GM21390 (cell line): Measurements from ENCODE around the gene RPL22L1.
"Not testable (repeated sequence)": the region's sequence is repeated elsewhere in the genome, so short reads cannot be mapped to it uniquely, and the experiment has no call there.

Experiments
- ATAC-seq: cut with Tn5 transposase; IDR thresholded peaks from one replicate; pipeline ENCODE4 v1.9.1; 2021; ENCODE audit not compliant: unreplicated experiment

Gene RPL22L1

DNA sequence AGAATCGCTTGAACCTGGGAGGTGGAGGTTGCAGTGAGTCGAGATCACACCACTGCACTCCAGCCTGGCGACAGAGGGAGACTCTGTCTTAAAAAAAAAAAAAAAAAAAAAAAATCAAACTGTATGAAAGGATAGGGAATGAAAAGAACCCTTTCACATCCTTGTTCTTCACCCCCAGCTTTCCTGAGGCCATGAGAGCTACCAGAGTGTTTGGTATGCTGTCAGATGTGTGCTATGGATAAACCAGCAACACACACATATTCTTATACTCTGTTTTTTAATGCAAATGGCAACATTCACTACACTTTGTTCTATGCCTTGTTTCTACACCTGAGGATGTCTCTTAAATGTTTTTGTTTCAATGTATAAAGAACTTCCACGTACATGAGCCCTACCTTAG lies 33.5 kb downstream of the RPL22L1 start:
- ATAC-seq = no peak

DNA sequence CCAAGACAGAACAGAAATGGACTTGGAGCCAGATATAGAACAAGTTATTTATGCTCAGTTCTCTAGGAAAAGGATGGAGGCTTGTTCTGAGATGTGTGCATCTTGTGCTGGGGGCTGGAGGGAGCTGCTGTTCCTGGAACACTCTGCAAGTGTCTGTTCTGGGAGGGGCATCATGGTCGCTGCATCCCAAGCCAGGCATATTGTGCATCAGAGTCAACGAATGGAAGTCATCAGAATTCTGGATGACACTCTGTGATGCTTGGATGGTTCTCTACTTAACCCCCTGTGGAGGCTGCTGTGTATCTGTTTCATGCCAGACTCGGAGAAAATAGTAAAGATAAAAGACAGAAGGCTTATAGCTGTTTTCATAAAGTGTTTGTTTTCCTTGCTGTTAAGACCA lies 34.7 kb downstream of the RPL22L1 start:
- no peak for ATAC-seq

DNA sequence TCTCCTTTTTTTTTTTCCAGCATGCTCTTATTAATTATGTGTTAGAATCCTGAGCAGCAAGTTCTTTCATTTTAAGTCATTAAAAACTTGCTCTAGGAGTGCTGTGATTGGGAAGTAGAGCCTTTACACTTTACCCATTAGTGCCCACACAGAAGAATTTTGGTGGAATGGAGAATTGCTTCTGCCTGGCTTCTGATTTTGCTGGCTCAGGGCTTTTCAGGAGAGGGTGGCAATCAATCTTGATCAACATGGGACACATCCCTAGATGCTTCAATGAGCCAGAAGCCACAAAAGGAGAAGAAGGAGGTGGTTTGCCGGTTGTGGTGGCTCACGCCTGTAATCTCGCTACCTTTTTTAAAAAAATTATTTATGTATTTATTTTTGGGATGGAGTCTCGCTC lies 39.4 kb downstream of the RPL22L1 start:
- ATAC-seq = no peak

DNA sequence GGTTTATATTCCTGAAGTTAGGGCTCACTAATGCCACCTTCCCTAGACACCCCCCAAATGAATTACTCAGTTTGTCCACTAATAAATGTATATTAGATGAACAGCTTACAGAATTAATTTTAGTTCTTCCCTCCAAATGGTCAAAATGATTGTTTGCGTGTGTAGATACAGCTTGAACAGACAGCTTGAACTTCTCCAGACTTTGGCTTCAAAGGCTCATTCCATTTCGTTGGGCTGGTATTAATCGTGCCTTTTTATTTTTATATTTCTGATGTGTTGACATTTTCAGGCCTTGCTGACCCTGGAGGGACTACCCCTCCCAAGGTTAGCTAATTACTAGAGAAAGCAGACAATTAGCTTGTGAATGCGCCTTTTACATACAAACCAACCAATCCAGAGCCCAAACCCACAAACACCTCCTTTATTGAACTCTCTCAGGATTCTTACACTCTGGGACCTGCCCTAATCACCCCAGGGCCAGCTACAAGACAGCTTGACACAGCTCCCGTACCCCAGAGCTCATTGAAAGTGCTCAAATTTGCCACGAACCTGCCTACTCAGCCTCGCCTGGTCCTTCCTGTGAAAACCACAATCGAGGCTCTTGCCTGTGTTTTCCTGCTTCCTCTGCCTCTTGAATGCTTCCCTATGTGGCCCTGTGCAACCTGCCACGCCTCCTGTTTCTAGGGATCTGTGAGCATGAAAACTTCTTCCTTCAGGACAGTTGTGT lies 40.3 kb downstream of the RPL22L1 start:
- no peak for ATAC-seq

DNA sequence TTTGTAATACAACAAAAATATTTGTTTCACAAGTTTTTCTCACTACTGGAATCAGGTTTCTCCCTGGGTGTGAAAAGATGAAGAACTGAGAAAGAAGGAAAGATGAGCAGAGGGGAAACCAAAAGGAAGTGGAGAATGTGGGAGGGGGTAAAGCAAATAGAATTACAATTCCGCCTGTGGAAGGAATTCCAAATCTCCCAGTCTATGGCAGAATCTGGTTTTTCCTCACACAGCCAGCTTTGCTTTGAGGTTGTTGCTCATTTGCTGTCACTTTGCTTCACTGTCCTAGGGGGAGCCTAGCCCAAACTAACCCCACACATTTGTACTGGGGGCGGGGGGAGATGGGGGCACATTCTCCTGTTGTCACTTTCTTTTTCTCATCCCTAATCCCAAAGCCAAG lies 43.9 kb downstream of the RPL22L1 start:
- ATAC-seq = no peak

DNA sequence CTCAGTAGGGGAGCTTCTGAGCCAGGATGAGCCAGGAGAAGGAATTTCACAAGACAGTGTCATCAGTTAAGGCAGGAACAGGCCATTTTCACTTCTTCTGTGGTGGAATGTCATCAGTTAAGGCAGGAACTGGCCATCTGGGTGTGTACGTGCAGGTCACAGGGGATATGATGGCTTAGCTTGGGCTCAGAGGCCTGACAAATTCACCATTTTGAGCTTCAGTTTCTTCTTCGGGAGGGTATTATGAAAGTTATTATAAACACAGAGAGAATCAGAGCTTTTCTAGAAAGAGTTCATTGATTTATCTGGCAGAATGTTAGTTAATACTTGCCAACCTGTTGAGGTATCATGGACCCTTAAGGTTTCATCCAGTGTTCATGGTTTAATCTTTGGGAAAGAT lies 46.4 kb downstream of the RPL22L1 start:
- not testable (repeated sequence) for ATAC-seq

DNA sequence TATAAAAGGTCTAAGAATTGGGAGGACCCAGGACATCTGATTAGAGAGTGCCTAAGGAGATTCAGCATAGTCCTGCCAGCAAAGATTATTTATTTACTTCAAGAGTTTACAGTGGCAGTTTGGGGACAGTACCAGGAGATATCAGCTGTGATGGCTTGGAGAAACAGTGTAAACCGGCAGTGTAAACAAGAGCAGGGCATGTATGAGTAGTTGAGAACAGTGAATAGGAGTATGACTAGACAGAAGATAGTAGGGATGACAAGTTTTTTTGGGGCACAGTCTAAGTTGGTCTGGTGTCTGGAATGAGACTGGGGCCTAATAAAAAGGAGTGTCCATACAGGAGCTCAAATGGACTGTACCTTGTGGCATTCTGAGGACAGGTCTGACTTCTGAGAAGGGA lies 51.7 kb downstream of the RPL22L1 start:
- not testable (repeated sequence) for ATAC-seq

DNA sequence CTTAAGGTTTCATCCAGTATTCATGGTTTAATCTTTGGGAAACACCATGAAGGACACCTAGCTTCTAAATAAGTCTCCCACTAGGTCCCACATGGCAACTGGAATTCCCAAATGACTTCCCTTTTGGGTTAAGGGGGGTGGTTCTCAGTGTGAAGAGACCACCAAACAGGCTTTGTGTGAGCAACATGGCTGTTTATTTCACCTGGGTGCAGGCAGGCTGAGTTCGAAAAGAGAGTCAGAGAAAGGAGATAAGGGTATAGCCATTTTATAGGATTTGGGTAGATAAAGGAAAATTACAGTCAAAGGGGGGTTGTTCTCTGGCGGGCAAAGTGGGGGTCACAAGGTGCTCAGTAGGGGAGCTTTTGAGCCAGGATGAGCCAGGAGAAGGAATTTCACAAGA lies 52.5 kb downstream of the RPL22L1 start:
- ATAC-seq = not testable (repeated sequence)

DNA sequence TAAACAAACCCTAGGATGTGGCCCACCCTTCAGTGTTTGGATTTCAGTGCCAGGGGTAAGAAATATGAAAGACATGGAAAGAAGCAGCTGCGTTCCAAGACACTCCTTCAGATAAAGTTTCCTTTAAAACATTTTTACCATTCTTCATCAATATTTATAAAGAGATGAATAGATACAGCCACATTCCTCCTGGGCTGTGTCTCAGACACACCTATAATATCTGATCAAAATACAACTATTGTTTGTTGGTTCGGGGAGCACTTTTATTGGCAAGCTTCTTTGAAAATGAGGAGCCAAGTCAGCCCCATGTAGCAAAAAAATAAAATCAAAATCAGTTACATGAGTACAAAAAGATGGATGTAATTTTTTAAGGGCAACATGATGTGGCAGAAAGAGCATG lies 53.2 kb downstream of the RPL22L1 start:
- ATAC-seq = no peak

DNA sequence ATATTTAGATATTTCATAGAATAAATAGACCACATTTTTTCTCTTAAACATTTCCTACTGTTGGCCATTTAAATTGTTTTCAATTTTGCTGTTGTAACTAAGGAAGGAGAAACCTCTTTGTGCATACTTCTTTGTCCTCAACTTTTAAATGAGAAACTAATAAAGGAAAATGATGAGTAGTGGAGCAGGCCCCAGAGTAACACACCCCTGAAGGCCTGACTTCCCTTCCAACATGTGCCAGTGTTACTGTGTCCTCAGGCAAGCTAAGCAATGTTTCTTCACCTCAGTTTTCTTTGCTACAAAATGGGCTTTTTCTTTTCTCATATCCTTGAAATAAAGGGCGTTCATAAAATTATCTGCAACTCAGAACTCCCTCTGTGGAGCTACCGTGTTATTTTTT lies 53.7 kb downstream of the RPL22L1 start:
- ATAC-seq = no peak

DNA sequence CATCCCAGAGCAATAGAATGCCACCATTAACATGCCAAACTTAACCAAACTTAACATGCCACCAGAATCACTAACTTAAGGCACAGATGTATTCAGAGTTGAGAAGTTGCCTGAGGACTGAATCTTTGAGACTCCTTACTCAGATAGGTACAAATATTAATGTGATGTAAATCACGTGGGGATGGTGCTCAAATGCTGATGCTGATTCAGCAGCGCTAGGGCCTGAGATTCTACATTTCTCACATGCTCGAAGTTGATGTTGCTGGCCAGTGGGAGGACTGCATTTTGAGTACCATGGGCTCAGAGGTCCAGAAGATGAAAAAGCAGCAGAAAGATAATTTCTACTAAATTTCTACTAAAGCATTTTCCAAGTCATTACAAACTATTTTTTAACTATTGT lies 54.1 kb downstream of the RPL22L1 start:
- no peak for ATAC-seq

DNA sequence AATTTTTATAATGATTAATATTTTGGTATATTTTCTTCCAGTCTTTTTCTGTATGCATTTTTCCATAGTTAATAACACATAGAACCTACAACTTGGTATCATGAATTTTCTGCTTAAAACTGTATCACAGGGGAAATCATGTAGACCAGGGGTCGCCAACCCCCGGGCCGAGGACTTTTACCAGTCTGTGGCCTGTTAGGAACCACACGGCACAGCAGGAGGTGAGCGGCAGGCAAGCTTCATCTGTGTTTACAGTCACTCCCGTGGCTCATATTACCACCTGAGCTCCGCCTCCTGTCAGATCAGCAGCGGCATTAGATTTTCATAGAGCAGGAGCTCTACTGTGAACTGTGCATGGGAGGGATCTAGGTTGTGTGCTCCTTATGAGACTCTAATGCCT lies 54.7 kb downstream of the RPL22L1 start:
- ATAC-seq = no peak
